ENCODE data around the gene UPB1.
"Not testable (repeated sequence)": the region's sequence is repeated elsewhere in the genome, so short reads cannot be mapped to it uniquely, and the experiment has no call there.

UPB1 gene

DNA sequence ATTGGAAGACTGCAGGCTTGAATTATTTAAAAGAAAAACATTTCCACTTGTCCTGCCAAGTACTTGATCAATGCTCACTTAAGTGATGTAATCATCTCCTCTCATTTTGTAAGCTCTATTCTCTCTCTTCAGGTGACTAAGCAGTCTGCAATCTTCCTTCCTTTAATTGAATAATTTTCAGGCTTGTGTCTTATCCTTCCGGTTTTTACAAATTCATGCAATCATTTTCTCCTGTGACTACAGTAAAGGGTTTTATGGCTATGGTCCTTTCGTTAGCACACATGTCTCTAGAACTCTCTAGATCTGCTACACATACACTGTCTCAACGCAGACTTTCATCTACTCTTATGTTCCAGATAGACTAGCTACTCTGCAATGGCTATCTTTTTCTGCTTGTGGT, 12.6 kb upstream of the UPB1 start:
- ATAC-seq (no peak), DNase-seq (no peak)

DNA sequence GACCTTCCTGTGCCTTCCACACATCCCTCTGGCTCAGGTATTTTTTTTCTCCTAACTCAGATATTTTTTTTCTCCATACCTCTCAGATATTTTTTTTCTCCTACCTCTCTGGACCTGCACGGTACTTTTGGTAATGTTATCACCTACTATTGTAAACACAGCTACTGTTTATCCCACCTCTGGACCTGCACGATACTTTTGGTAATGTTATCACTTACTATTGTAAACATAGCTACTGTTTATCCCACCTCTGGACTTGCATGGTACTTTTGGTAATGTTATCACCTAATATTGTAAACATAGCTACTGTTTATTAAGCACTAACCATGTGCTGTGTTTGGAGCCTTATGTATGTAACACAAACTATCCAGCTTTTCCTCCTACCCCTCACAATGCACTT, 12.1 kb upstream of the UPB1 start:
- DNase-seq (no peak), ATAC-seq (no peak)

DNA sequence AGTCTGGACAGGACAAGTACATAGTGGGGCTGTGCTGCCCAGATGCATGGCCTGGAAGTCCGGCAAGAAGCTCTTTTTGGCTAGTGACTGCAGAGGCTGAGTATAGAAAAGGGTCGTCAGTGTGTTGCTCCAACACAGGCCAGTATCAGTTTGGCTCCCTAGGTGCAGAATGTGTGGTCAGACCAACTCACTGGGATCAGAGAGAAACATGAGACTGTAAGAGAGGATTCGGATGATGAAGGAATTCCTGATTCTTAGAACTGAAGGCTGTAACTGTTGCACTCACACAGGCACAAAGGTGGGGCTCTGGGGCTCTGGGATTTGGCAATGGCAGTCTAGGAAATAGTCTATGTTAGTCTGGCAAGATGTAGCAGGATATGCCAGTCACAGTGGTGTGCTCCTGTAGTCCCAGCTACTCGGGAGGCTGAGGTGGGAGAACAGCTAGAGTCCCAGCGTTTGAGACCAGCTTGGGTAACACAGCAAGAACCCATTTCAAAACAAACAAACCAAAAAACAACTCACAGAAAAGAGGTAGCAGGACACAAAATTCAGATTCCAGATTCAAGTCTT, 11.1 kb upstream of the UPB1 start:
- no peak for DNase-seq
- ATAC-seq = no peak

DNA sequence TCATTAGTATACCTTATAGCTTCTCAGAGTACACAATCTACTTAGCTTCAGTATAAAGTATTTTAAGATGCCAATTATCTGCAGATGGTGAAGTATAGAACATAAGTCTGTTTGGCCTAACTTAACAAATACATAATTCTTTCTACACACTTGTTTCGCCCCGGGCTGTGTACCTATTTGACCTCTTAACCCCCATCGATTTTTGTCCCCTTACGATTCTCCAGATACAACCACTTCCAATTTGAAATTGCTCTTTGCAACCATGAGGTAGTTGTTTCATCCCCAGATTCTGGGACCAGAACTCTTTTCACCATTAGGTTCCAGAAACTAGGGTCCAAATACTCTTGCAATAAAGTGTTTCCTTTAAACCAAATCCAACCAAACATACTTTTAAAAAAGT, 10.0 kb upstream of the UPB1 start:
- DNase-seq (no peak), ATAC-seq (no peak)

DNA sequence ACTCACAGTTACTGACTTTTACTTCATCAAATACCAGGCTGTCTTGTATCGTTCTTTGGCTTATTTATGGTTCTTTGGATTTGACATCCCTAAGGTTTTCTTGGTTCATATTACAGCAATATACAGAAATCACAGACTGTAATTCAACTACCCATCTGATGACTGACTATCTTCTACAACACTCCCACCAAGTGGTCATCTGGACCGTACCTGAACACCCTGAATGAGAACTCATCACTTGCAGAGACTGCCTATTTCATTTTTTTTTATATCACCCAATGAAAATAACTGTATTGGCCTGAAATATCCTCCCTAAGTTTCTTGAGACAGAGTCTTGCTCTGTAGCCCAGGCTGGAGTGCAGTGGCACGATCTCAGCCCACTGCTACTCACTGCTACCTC, 9.5 kb upstream of the UPB1 start:
- no peak for ATAC-seq
- no peak for DNase-seq

DNA sequence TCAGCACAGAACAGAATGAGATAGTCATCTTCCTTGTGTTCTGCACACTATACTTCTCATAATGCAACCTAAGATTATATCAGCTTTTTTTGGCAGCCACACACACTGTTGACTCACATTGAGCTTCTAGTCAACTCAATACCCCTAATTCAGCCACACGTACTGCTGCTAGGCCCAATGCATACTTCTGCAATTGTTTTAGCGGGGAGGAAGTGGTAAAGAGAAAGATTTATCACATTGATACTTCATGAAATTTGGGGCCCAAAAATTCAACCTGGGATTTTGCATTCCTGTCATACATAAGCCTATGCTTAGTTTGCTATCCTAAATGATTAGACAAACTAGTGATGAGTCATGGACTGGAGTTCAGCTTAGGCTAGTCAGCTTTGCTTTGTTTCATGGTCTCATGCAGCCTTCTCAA, 8.6 kb upstream of the UPB1 start:
- ATAC-seq = peak; percentile 97
- DNase-seq = no peak

DNA sequence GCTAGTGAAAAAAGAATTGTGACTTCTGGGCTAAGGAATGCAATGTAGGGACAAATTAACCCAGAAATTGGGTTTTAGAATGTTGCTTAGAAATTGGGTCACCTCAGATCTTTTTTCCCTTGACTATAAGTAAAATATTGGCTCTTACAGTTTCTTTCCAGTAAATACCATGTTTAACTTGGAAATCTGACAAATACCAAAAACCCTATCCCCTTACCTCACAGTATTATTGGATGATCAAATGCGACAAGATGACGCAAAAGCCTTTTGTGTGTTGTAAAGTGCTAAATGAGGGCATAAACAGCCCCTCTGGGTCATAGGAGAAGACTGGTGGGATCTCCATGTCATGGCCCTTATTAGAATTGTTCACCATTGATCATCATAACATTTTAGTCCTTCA, 6.1 kb upstream of the UPB1 start:
- no peak for ATAC-seq
- DNase-seq = no peak

DNA sequence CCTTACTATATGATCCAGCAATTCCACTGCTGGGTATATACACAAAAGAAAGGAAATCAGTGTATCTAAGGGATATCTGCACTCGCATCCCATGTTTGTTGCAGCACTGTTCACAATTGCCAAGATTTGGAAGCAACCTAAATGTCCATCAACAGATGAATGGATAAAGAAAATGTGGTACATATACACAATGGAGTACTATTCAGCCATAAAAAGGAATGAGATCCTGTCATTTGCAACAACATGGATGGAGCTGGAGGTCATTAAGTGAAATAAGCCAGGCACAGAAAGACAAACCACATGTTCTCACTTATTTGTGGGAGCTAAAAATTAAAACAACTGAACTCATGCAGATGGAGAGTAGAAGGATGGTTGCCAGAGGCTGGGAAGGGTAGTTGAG, 5.7 kb upstream of the UPB1 start:
- not testable (repeated sequence) for DNase-seq, ATAC-seq

DNA sequence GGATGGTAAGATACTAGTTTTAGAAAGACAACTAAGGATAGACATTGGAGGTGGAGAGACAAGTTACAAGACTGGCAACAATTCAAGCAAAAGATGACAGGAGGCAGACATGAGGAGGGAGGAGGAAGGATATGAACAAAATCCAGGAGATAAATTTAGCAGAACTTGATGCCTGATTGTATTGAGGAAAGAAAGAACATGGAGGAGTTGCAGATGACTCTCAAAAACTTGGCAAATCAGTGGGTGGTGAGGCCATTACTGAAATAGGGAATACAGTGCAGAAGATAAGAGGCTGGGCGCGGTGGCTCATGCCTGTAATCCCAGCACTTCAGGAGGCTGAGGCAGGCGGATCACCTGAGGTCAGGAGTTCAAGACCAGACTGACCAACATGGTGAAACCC, 2.7 kb upstream of the UPB1 start:
- DNase-seq = no peak
- ATAC-seq = no peak

DNA sequence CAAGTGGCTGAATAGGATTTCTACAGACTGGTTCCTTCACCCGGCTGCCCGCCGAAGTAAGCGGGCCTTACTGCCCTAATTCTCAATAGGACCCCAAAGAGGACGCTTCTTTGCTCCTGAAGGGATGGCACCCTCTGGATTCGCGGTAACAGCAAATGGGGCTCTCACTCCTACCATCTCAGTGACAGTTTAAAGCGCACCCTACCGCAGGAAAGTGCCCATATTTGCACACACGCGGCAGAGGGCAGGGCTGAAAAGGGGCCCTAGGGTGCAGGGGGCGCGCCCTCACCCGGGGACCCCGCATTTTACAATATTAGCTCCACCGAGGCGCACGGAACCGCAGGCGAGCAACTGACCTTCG, 985 bp upstream of the UPB1 start:
- no peak for DNase-seq
- ATAC-seq = no peak

DNA sequence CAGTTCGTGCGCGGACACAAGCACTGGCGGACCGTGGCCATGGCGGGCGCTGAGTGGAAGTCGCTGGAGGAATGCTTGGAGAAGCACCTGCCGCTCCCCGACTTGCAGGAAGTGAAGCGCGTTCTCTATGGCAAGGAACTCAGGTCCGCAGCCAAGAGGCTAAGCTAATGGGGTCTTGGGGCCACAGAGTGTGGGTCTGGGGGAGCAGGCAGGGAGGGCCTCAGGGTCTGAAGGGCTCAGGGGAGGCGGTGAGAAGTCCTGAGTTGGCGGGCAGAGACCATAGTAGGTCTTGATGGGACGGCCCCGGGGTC, 188 bp downstream of the UPB1 start:
- ATAC-seq = no peak
- DNase-seq = no peak

DNA sequence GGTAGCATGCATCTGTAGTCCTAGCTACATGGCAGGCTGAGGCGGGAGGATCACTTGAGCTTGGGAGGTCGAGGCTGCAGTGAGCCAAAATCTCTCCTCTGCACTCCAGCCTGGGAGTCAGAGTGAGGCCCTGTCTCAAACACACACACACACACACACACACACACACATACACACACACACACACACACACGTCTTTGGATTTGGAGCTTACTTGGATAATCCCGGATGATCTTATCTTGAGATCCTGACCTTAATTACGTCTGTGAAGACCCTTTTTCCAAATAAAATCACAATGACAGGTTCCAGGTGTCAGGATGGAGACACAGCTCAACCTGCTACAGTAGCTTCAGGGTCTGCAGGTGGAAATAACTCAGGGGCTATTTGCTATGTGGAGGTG, 1.1 kb downstream of the UPB1 start:
- DNase-seq (no peak), ATAC-seq (no peak)

DNA sequence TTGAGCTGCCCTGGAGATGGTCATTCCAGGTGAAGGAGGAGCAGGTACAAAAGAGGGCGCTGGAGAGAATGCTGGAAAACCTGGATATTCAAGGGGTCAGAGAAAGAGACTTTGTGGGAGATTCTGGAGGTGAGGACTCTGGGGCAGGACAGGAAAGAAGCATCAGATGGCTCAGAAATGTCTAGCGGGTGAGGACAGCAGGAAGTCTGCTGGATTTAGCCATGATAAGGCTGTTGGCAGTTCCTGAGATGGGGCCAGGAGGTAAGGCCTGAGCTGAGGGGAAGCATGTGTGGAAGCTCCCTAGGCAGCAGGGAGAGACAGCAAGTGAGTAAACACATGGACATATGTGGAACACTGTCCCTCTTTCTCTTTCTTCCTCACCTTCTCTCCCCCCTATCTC, 1.5 kb downstream of the UPB1 start:
- DNase-seq (no peak), ATAC-seq (no peak)

DNA sequence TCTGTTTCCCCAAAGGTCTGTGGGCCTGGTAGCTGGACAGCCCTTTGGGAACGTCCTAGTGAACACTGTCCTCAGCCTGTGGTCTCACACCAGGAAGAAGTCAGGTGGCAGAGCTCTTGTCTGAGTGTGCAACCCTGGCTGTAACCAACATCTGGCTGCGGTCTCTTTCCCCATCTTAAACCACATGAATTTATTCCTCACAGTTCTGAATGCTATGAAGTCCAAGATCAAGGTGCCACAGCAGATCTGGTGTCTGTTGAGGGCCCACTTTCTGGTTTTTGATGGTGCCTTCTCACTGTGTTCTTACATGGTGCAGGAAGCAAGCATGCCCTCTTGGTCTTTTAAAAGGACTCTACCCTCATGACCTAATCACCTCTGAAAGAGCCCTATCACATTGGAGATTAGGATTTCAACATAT, 2.7 kb downstream of the UPB1 start:
- ATAC-seq (peak; percentile 20), DNase-seq (no peak)

DNA sequence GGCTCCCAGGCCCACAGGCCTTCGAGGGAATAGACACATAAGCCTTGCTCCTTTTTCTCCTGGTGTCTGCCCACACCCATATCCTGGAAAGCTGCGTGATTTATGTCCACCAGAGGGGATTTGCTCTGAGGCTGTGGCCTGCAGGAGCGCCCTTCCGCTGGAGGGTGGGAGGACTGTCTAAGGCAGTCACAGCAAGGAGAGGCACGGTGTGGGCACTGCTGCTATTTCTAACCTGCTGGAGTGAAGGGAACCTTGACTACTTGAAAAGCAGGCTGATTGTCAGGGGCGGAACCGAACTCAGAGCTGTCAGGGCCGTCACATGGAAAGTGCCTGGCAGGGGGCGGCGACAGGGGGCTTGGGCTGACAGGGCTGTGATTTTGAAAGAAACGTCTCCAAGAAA, 3.7 kb downstream of the UPB1 start:
- no peak for DNase-seq
- ATAC-seq = no peak

DNA sequence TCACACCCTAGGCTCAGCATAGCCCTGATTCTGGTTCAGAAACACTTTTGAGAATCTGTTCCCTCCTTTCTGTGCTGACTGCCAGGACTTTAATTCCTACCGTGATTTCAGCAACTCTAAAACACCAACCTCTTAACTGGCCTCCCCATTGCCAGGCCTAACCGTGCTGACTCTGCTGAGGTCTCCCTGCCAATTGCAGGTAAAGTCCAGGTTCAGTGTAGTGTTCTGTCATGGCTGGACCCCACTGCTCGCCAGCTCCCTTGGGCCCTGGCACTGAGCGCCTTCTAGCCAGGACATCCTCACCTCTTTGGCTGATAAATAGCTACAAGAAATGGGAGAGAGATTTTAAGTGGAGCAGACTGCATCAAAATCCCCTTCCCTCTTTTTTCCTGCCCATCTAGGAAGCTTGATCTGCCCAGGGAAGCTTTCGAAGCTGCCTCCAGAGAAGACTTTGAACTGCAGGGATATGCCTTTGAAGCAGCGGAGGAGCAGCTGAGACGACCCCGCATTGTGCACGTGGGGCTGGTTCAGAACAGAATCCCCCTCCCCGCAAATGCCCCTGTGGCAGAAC, 4.7 kb downstream of the UPB1 start:
- DNase-seq (no peak), ATAC-seq (no peak)

DNA sequence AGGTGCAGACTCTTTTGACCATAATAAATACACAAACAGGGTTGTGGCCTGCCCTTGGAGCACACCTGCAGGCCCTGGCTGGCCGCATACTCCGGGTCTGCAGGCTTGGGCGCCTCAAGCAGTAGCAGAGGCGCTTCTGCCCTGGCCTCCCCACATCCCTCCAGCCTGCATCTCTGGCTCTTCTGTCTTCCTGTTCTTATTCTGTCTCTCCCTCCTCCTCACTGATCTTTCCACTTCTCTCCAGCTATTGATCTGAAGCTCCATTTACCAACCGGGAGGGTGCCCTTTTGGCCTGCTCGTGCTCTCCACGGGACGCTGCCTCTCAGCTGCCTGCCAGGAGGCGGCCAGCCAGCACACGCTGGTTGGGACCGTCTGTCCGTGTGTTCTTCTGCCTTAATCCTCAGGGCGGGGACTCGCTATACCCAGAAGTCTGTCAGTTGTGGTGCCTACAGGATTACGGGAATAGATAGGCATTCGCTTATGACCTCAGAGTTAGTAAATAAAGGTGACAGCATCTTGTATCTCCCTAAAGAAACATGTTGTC, 5.2 kb downstream of the UPB1 start:
- no peak for DNase-seq
- no peak for ATAC-seq

DNA sequence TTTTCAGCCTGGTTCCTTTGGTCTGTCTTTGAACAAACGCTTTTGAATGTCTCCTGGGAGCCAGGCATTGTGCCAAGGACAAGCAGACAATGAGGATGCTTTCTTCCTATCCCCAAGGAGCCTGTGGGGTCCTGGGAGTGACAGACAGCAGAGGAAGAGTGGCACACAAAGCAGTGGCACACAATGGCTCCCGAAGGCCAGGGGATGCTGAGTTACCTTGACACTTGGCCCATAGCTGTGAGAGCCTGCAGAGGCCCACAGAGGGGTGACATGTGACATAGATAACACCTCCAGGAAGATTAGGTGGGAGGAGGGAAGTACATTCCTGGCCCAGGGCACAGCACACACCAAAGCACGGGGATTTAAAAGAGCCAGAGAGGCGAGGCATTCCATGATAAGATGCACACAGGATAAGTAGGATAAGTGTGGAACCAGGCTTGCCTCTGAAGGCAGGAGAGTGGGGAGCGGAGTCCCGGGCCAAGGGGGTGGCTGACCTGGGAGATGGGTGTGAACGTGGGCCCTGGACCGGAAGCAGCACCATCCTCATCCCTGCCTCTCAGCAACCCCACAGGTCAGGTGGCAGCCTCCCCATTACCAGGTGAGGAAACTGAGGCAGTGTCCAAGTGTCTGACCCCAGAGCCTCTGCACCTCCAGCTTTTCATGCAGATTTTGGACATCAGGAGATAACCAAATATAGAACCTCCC, 6.3 kb downstream of the UPB1 start:
- ATAC-seq = no peak
- DNase-seq = no peak

DNA sequence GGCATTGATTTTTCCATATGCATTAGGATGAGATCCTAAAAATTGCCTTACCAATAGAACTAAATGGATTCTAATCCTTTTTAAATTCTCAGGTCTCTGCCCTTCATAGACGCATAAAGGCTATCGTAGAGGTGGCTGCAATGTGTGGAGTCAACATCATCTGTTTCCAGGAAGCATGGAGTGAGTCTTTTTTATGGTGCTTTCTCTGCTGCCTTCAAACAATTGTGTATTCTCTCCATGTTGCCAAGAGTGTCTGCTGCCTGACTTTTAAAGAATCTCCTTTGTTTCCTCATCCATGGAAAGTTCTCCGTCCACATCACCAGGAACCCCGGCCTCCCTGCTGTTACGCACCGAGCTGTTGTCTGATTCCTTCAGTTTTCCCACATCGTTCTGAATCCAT, 6.9 kb downstream of the UPB1 start:
- DNase-seq (no peak), ATAC-seq (no peak)

DNA sequence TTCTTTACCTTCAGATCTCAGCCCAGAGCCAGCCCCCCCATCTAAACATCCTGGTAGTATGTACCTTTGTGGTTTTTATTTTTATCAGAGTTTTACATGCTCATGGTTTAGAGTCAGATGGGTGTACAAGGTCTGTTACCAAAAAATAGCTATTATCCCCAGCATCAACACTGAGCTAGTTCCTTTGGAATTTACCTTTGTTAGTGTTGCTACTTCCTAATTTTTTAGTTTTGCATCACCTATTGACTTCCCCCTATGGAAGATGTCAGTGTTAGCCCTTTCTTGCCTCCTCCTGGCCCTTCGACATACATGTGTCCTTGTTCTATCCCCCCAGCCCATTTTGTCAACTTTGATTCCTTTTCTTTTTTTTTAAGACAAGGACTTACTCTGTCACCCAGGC, 7.4 kb downstream of the UPB1 start:
- DNase-seq (no peak), ATAC-seq (no peak)

DNA sequence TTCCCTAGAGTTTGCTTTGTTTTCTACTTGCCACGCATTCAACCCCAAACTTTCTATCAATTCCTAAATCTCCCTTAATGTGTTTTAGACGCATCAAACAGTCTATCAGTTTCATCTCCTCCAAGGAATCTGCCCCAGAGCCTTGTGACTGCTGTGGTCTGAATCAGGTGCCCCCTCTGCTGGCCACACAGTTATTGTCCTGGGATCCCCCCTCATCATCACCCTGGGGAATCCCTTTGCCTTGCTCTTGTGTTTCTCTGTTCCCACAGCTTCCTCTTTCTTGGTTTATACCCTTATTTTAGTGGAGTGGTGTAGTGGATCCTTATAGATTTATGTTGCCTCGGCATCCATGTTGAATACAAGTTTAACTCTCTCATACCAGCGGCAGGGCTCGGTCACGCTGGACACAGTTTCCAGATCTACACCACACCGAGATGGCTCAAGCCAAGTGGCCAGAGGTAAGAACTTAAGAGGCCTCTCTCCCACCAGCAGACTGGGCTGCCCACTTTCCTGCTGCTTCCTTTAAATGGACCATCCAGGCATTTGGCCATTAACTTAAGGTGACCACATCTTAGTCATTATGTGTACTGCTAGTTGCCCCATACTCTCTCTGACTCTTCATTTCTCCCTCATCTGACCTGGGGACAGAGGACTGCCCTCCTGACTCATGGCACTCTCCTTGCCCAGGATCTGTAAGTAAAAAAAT, 8.2 kb downstream of the UPB1 start:
- DNase-seq = peak; percentile 78
- peak; percentile 87 for ATAC-seq

DNA sequence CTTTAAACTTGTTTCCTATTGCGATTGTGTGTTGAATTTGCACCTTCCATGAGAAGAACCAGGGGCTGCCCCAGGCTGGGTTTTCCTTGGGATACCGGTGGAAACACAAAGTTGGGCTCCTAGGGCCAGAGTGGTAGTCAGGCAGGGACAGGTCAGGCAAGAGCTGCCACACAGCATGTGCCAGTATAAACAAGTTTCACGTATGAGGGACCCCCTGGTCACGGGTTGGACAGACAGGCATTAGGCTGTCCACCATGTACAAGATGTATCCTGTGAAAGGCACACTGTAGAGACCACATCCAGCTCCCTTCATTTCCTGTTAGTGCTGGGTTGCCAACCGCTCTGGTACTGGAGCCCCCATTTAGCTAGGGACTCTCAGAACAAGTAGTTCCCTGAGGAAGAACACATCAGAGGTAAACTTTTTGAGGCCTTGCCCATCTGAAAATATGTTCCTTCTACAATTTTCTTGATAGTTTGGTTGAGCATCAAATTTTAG, 8.8 kb downstream of the UPB1 start:
- no peak for DNase-seq
- no peak for ATAC-seq

DNA sequence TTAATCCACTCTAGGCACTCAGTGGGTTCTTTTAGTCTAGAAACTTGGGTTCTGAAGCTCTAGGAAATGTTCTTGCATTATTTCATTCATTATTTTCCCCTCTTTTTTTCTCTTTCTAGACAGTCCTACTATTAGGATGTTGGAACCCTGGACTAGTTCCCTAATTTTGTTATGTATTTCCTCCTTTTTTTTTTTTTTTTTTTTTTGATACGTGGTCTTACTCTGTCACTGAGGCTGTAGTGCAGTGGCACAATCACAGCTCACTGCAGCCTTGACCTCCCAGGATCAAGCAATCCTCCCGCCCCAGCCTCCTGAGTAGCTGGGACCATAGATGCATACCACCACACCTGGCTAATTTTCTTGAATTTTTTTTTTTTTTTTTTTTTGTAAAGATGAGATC, 9.4 kb downstream of the UPB1 start:
- no peak for DNase-seq
- no peak for ATAC-seq

All from stimulated activated naive CD8-positive, alpha-beta T cell treated with anti-CD3 and anti-CD28 coated beads, Interleukin-15, Interleukin-2, amounts not matched to agents 100 U/mL and 50 U/mL, for 24 hours (primary cell).